NCI-H460 (cell line): Measurements from ENCODE around the gene NCS1. TPM values are rescaled to one million over a fixed set of nuclear protein-coding genes. Genes with fewer than 3 reads are reported as not detected.

Experiments used
- DNase-seq: peaks from one replicate; pipeline ENCODE4 v3.0.0-alpha.2; 2016; ENCODE audit warnings: low read depth; ENCODE audit errors: extremely low read depth
- total RNA-seq: library from RNA; depleted of rRNA; stranded (reverse); fragments of >200 nt; shearing (Covaris generic); gene quantifications from 2 replicates; pipeline ENCODE4 v1.2.3, GENCODE V29; 2014

Gene NCS1
- total RNA-seq, 1 experiment from 2014 or later, result 42.3 TPM

DNA sequence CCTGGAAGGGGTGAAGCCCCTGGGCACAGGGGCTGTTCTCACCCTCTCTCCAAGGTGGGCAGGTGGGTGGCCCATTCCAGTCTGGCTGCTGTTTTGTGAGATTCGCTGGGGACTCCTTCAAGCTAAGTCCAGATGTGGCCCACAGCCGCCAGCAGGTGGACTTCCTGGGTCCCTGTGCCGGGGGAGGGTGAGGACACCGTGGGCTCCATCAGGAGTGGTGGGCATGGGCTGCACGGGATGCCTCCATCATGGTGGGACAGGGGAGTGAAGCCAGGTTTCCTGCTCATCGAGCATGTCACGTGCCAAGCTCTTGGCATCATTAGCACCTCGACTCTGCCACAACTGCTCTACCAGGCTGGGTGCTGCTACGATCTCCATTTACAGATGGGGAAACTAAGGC is 1.8 kb downstream of the NCS1 start:
- DNase-seq, result no peak

DNA sequence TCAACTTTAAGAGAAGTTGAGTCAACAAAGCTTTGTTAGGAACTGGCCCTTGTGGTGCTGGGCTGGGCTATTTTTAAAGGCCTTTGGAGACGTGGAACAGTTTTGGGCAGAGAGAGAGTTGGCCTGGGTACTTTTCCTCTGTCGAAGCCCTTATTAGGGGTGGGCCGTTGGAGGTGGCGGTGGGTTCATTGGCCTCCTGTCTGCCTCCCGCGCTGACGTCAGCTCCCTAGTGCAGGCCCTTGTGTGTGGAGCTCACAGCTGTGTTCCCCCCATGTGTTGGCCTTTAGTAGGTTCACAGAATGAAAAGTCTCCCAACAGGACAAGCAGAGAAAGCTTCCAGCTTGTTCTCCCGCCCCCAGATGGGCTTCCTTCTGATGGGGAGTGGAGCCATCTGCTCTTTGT is 2.7 kb downstream of the NCS1 start:
- no peak for DNase-seq

DNA sequence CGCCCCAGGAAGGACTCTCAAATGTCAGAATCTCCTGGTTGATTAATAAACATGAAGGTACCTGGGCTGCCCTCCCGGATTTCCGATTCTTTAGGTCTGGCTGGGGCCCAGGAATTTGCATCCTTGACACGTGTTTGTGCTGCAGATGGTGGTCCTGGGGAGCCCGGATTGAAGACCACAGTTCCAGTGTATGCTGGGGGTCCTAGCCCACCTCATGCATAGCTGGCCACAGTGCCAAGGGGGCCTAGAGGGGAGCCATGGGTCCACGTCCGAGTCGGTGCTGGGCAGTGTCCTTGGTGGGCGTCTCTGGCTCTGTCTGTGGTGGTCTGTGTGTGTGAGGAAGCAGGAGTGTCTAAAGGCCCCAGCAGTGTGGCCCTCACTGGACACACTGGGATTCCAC is 3.2 kb downstream of the NCS1 start:
- no peak for DNase-seq

DNA sequence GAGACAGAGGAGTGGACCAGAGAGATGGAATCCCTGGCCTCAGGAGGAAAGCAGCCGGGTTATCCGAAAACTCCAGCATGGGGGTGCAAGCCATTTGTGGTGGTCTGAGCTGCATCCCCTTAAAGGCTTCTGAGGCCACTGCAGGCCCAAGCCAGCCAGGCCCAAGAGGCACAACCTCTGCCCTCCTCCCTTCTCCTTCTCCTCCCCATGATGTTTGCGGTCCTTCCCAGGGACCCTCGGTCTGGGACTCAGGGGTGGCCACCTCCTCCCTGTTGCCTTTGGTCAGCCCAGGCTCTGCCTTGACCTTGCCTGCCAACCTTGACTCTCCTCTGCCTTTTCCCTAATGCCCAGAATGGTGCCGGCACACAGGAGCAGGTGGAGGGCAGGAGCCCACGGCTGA is 4.6 kb downstream of the NCS1 start:
- DNase-seq, result no peak

DNA sequence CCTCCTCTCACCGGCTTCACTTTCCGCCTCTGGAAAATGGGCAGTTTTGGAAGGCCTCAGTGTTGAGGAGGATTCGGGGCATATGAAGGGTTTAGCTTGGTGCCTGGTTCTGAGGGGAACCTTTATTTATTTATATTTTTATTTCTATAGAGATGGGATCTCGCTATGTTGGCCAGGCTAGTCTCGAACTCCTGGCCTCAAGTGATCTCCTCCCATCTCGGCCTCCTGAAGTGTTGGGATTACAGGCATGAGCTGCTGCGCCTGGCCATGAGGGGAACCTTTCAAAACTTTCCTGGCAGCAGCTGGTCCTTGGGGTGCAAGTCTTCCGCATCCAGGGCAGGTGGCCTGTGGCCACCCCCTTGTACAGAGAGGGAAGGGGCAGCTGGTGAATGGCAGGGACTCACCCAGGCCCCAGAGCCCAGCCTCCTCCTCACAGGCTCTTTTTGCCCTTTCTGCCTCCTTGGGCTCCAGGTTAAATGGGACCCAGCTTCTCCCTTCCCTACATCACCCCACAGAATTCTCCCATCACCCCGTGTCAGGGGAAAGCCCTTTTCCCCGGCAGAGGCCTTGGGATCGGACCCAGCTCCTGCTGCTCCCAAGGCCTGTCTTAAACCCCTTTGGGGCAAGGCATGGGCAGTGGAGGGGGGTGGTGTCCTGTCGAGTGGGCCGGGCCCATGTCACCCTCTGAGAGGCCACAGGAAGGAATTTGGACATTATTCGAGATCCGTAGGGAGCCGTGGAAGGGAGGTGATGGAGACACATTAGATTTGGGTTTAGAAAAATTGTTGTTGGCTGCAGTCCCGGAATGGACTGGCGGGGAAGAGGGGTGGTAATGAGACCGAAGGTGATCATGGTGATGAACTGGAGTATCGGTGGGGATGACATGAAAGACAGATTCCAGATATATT is 5.9 kb downstream of the NCS1 start:
- DNase-seq, result no peak

DNA sequence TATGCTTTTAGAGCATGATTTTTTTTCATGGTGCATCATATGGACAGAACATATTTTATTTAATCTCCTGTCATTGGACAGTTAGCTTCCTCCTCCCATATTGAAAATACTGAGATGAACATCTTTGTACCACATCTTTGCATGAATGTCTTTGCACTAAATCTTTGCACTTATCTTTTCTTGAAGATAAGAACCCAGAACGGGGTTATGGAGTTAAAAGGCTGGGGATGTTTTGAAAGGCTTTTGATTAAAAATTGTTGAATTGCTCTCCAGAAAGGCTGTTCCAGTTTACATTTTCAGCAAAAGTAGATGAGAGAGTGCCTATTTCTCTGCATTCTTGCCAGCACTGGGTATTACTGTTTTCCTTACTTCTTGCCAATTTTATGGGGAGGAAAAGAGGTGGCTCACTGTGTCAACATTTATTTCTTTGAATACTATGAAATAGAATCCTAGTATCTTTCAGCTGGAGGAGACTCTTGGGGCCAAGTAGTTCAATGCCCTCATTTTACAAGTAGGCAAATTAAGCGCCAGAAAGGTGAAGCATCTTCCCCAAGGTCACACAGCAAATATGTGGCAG is 7.2 kb downstream of the NCS1 start:
- DNase-seq, result no peak

DNA sequence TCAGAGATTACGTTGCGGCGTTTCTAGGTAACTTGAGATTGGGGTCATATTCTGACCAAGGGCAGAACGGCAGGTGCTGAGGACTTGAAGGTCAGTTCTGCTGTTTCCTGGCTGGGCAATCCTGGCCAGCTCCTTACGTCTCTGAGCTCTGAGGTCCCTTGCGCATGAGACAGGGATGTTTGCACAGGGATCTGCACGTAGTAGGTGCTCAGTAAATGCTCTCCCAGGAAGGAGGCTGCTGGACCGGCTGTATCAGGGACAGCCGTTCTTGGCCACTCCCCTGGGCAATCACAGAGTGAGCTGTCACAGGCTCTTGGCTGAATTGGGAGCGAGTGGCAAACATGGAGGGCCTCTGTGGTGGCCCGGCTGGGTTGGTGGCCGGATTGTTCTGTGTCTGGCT is 8.3 kb downstream of the NCS1 start:
- no peak for DNase-seq

- DNase-seq, result no peak
Measured at GRCh38 chr9:130181678-130182380, 9.6 kb downstream of the NCS1 start.

DNA sequence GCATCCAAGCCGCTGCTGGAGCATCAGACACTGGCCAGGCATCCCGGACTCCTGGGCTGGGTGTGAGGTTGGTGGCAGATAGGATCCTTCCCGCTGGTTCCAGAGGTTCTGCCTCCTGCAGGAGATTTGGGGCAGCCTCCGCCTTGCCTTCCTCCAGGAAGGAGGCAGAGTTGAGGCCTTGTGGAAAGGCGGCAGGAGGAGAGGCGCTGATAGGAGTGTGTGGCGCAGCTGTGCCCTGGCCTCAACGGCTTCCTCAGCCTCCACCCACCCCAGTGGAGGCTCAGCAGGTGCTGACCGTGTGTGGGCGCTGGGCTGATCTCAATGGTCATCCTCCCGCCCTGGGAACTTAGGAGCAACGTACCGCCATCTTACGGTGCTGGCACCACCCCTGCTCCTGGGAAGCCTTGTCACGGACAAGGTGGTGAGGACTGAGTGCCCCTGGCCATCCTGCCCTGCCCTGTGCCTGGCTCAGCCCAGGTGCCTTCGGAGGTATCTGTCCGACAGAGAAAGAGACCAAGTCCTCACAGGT is 10.2 kb downstream of the NCS1 start:
- no peak for DNase-seq

GRCh38 chr9:130183133-130183762 is 11.0 kb downstream of the NCS1 start:
- no peak for DNase-seq

GRCh38 chr9:130185017-130185416 is 12.8 kb downstream of the NCS1 start:
- no peak for DNase-seq

DNA sequence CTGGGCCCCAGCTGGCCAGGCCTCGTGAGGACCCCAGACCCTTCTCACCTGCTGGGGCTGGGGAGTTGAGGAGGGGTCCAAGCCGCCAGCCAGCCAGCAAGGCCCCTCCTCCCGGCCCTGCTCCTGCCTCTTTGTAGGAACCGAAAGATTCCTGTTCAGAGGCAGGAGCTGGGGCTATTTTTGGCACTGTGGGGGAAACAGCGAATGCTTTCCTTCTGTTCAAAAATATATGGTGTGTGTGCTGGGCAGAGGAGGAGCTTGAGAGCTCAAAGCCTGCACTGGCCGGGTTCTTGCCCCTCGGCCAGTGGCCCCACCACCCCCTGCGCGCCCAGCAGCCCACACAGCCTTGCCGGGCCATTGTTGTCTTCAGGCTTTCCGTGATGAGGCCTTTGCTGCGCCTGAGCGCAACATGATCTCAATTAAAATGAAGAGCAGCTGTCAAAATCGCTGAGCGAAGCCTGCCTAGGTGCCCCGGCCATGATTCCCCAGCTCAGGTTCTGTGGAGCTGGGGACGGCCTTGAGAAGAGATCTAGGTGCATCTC is 13.4 kb downstream of the NCS1 start:
- DNase-seq, result no peak

DNA sequence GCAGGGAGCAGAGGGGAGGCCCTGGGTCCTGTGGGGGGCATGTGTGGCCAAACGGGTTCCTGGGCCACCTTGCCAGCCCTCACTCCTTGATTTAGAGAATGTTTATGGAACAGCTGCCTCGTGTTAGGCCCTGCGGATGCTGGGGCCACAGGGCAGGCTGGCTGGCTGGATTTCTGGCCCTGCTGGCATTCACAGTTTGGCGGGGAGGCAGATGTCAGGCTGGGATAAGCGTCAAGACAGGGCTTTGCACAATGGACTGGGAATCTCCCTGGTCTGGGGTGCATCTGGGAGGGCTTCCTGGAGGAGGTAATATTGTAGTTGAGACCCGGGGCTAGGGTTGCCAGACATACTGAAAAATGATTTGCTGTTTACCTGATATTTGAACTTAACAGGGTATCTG is 13.8 kb downstream of the NCS1 start:
- DNase-seq, result no peak

- DNase-seq, result peak; percentile 68
Measured at GRCh38 chr9:130186839-130187522, 14.8 kb downstream of the NCS1 start.

- no peak for DNase-seq
Measured at GRCh38 chr9:130187523-130187846, 15.3 kb downstream of the NCS1 start.

DNA sequence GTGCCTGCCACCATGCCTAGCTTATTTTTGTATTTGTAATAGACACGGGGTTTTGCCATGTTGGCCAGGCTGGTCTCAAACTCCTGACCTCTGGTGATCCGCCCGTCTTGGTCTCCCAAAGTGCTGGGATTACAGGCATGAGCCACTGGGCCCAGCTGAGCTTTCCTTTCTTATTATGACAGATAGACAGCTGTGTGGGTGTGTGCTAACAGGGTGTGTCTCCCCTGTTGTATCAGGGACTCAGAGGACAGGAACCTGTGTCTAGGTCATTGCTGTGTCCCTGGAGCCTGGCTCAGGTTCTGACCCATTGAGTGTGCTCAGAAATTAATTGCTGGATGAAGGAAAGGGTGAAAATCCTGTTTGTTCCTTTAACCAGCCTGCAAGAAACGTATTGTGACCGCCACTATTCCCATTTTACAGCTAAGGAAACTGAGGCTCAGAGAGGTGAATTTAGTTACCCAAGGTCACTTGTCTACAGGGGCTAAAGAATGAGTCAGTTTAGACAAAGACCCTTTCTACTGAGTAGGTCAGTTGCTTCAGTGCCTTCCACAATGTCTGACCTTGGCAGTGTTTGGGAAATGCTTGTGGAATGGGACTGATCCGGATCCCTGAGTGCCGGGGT is 16.8 kb downstream of the NCS1 start:
- DNase-seq, result no peak

- no peak for DNase-seq
Measured at GRCh38 chr9:130189840-130190239, 17.6 kb downstream of the NCS1 start.

- DNase-seq, result no peak
Measured at GRCh38 chr9:130191068-130191748, 19.0 kb downstream of the NCS1 start.

GRCh38 chr9:130191749-130192120 is 19.5 kb downstream of the NCS1 start:
- no peak for DNase-seq
